HUES64 (cell line): ENCODE data around the gene PCDHA7.
"Not testable (repeated sequence)": the region's sequence is repeated elsewhere in the genome, so short reads cannot be mapped to it uniquely, and the experiment has no call there.

Experiments
- H3K27ac ChIP-seq: 2 replicates; pipeline ENCODE4 v1.7.0; 2013; ENCODE audit warnings: low read depth, low read length, inconsistent platforms
- H3K27me3 ChIP-seq: 2 replicates; pipeline ENCODE4 v1.6.1; 2013; ENCODE audit warnings: mild to moderate bottlenecking, low read length; ENCODE audit not compliant: insufficient read depth
- H3K36me3 ChIP-seq: 2 replicates; pipeline ENCODE4 v1.6.1; 2013; ENCODE audit warnings: mild to moderate bottlenecking, low read length; ENCODE audit not compliant: insufficient read depth
- H3K4me1 ChIP-seq: 2 replicates; pipeline ENCODE4 v1.6.1; 2013; ENCODE audit warnings: mild to moderate bottlenecking, low read length, moderate library complexity; ENCODE audit not compliant: insufficient read depth
- H3K4me3 ChIP-seq: 2 replicates; pipeline ENCODE4 v1.5.1; 2013; ENCODE audit warnings: mild to moderate bottlenecking, low read length, moderate library complexity
- H3K9ac ChIP-seq: 2 replicates; pipeline ENCODE4 v1.6.1; 2013; ENCODE audit warnings: mild to moderate bottlenecking, low read depth, low read length
- H3K9me3 ChIP-seq: 2 replicates; pipeline ENCODE4 v1.6.1; 2013; ENCODE audit warnings: low read depth, low read length; ENCODE audit not compliant: insufficient read depth
- WGBS: fragments of 150-250, 120-280 bp; methylation state at CpG from one replicate; pipeline ENCODE4 v1.1.7; 2013; ENCODE audit warnings: missing lambda C conversion rate; 5-methylcytosine and 5-hydroxymethylcytosine counted together

PCDHA7 gene

GRCh38 chr5:140823475-140823874, 10.6 kb upstream of the PCDHA7 start:
- no peaks in the 10 kb centered on the region for H3K36me3 ChIP-seq
- 96% methylated on average over 38 of the region's 38 CpGs for WGBS
- H3K27ac ChIP-seq, result no peak overlapping the region
- H3K9ac ChIP-seq, result no peak overlapping the region
- H3K9me3 ChIP-seq, result no peaks in the 10 kb centered on the region
- H3K4me3 ChIP-seq, result no peak overlapping the region
- H3K27me3 ChIP-seq, result no peaks in the 10 kb centered on the region
- H3K4me1 ChIP-seq, result no peaks in the 10 kb centered on the region

GRCh38 chr5:140827704-140828361, 6.2 kb upstream of the PCDHA7 start, which contains the start of gene PCDHA6:
PCDHA6 (plus strand) TSS chr5:140827960; CDS start chr5:140828092, 132 bp downstream.
- Histone ChIP-seq H3K27ac (no peak within 1 kb of the TSS), H3K36me3 (no peaks in the 10 kb centered on the region), H3K9ac (no peak within 1 kb of the TSS), H3K4me1 (no peaks in the 10 kb centered on the region), H3K9me3 (no peaks in the 10 kb centered on the region), H3K4me3 (no peak within 1 kb of the TSS), H3K27me3 (no peaks in the 10 kb centered on the region)
- WGBS, result 96% methylated on average over 27 of the region's 27 CpGs

GRCh38 chr5:140828362-140828737, 5.7 kb upstream of the PCDHA7 start:
- Histone ChIP-seq H3K9ac (no peak overlapping the region), H3K36me3 (no peaks in the 10 kb centered on the region), H3K4me3 (no peak overlapping the region), H3K4me1 (no peaks in the 10 kb centered on the region), H3K27me3 (no peaks in the 10 kb centered on the region), H3K9me3 (no peaks in the 10 kb centered on the region), H3K27ac (no peak overlapping the region)
- whole genome bisulfite sequencing, result 95% methylated on average over 18 of the region's 18 CpGs

GRCh38 chr5:140829511-140830501, 4.3 kb upstream of the PCDHA7 start:
- H3K9ac ChIP-seq, H3K4me1 ChIP-seq, H3K27me3 ChIP-seq, H3K4me3 ChIP-seq, H3K36me3 ChIP-seq, H3K9me3 ChIP-seq, H3K27ac ChIP-seq: not testable (repeated sequence)
- 96% methylated on average over 106 of the region's 106 CpGs for WGBS

GRCh38 chr5:140834439-140835008, 455 bp downstream of the PCDHA7 start:
- peak overlapping the region; percentile 29; the same call in 1 of the 2 replicates for H3K4me3 ChIP-seq
- 94% methylated on average over 26 of the region's 38 CpGs for WGBS
- not testable (repeated sequence) for H3K4me1 ChIP-seq, H3K36me3 ChIP-seq, H3K9me3 ChIP-seq, H3K27me3 ChIP-seq, H3K27ac ChIP-seq, H3K9ac ChIP-seq

GRCh38 chr5:140835622-140836510, 1.8 kb downstream of the PCDHA7 start:
- 97% methylated on average over 103 of the region's 103 CpGs for WGBS
- H3K4me1 ChIP-seq, result no peaks in the 10 kb centered on the region
- no peak overlapping the region for H3K27ac ChIP-seq
- no peaks in the 10 kb centered on the region for H3K36me3 ChIP-seq
- no peak overlapping the region for H3K4me3 ChIP-seq
- no peaks in the 10 kb centered on the region for H3K27me3 ChIP-seq
- no peak overlapping the region for H3K9ac ChIP-seq
- no peaks in the 10 kb centered on the region for H3K9me3 ChIP-seq

GRCh38 chr5:140840978-140841962, 7.2 kb downstream of the PCDHA7 start, which contains the start of gene PCDHA8:
PCDHA8 (plus strand) TSS chr5:140841187; CDS start chr5:140841322, 135 bp downstream.
- Histone ChIP-seq H3K9ac (no peak within 1 kb of the TSS), H3K36me3 (no peaks in the 10 kb centered on the region), H3K4me1 (no peaks in the 10 kb centered on the region), H3K9me3 (no peaks in the 10 kb centered on the region), H3K27me3 (no peaks in the 10 kb centered on the region), H3K4me3 (peak within 1 kb of the TSS; percentile 35), H3K27ac (no peak within 1 kb of the TSS)
- WGBS, result 85% methylated on average over 46 of the region's 47 CpGs

GRCh38 chr5:140842798-140843733, 9.0 kb downstream of the PCDHA7 start:
- no peaks in the 10 kb centered on the region for H3K27me3 ChIP-seq
- H3K4me3 ChIP-seq, result no peak overlapping the region
- no peaks in the 10 kb centered on the region for H3K36me3 ChIP-seq
- 97% methylated on average over 87 of the region's 87 CpGs for WGBS
- H3K9me3 ChIP-seq, result no peaks in the 10 kb centered on the region
- no peaks in the 10 kb centered on the region for H3K4me1 ChIP-seq
- no peak overlapping the region for H3K27ac ChIP-seq
- H3K9ac ChIP-seq, result no peak overlapping the region
